ENCODE measurements around the gene MYL6B. TPM values are rescaled to one million over a fixed set of nuclear protein-coding genes. Genes with fewer than 3 reads are reported as not detected.

Gene MYL6B
- total and polyA plus RNA-seq, 2 experiments from 2014 or later = 96.9 to 164 TPM

- DNase-seq (ENCODE audit: low spot score) (no peak), ATAC-seq (no peak)
- Histone ChIP-seq H3K27ac (ENCODE audit: low read depth) (peak overlapping the region; percentile 93), H3K4me3 (peak overlapping the region; percentile 100), H3K4me2 (peak overlapping the region; percentile 97), H3K9me2 (ENCODE audit: insufficient read depth) (no peaks in the 10 kb centered on the region), H3K79me2 (replicated peaks; ENCODE audit: insufficient read depth) (peaks cover 35% of the 10 kb centered on the region), H3K4me1 (ENCODE audit: insufficient read depth) (peaks cover 12% of the 10 kb centered on the region), H3K27me3 (ENCODE audit: insufficient read depth) (no peaks in the 10 kb centered on the region), H3F3A (replicated peaks; ENCODE audit: low read depth) (peaks cover 23% of the 10 kb centered on the region; the same call in 1 of the 2 replicates), H2AFZ (0 out of 2 replicates have a peak overlapping the region, but pooled peaks have one; percentile 57), H3K36me3 (ENCODE audit: insufficient read depth) (peaks cover 33% of the 10 kb centered on the region), H4K20me1 (replicated peaks; ENCODE audit: insufficient read depth) (peaks cover 20% of the 10 kb centered on the region)
- TF ChIP-seq POLR2AphosphoS5 (IDR thresholded peaks at IDR 0.05; ENCODE audit: low read depth) (no peak), NANOG (IDR thresholded peaks at IDR 0.05; ENCODE audit: borderline replicate concordance) (no peak), CTCF (conservative IDR thresholded peaks at IDR 0.05; ENCODE audit: low read depth in 2 of 2) (no peak), ETS1 (IDR thresholded peaks at IDR 0.05) (no peak), ZNF331 (CRISPR knock-in tag; IDR thresholded peaks at IDR 0.05; ENCODE audit: low read depth) (no peak), JUNB (IDR thresholded peaks at IDR 0.05; ENCODE audit: unreplicated experiment) (no peak), STAT1 (IDR thresholded peaks at IDR 0.05; ENCODE audit: unreplicated experiment) (no peak), REST (IDR thresholded peaks at IDR 0.05; ENCODE audit: unreplicated experiment) (no peak), ZNF114 (CRISPR knock-in tag; IDR thresholded peaks at IDR 0.05) (no peak), EZH2phosphoT487 (IDR thresholded peaks at IDR 0.05; ENCODE audit: unreplicated experiment) (no peak), ZNF462 (CRISPR knock-in tag; IDR thresholded peaks at IDR 0.05) (no peak), EZH2 (IDR thresholded peaks at IDR 0.05; ENCODE audit: low read depth, unreplicated experiment) (no peak), CREB1 (CRISPR knock-in tag; IDR thresholded peaks at IDR 0.05; ENCODE audit: low read depth) (no peak)
- Mint-ChIP-seq H3K4me1 (peaks cover 26% of the 10 kb centered on the region), H3K36me3 (ENCODE audit: low read depth) (peaks cover 56% of the 10 kb centered on the region), H3K27me3 (ENCODE audit: insufficient read depth, low read depth, poor library complexity) (peaks cover 15% of the 10 kb centered on the region), H3K9me3 (peaks cover 6% of the 10 kb centered on the region; the same call in 2 of the 3 replicates), H3K4me3 (peak overlapping the region; percentile 84), H3K27ac (peak overlapping the region; percentile 93)
Observed at GRCh38 chr12:56188131-56188777, 35.9 kb downstream of the MYL6B start.

Data from GM23338 (cell line).